Stimulated activated naive B cell treated with anti-CD40 and anti-IgM and Interleukin-4, amounts not matched to agents 10 μg/mL and 1 μg/mL and 100 μg/mL, for 72 hours (primary cell): ENCODE measurements around the gene AP3B1.

Source experiments
- ATAC-seq, 2 donors: fragments of 150-1000 bp; cut with Tn5 transposase; replicated peaks; 2 replicates each; pipeline ENCODE4 v1.10.0; 2021; ENCODE audit warnings: moderate library complexity in 1 of 2
- DNase-seq: peaks from one replicate; pipeline ENCODE4 v3.0.0; 2021
- H3K27ac Mint-ChIP-seq: one replicate; pipeline ENCODE4 v1.8.0; 2022; ENCODE audit warnings: mild to moderate bottlenecking, mixed read lengths
- H3K27me3 Mint-ChIP-seq, 2 donors: one replicate each; pipeline ENCODE4 v1.8.0; 2022; ENCODE audit warnings: mixed read lengths in 2 of 2
- H3K36me3 Mint-ChIP-seq, 2 donors: one replicate each; pipeline ENCODE4 v1.8.0; 2022; ENCODE audit warnings: mixed read lengths in 2 of 2, mild to moderate bottlenecking in 1 of 2
- H3K4me1 Mint-ChIP-seq, 2 donors: one replicate each; pipeline ENCODE4 v1.8.0; 2022; ENCODE audit warnings: mixed read lengths in 2 of 2, mild to moderate bottlenecking in 1 of 2
- H3K4me3 Mint-ChIP-seq, 2 donors: one replicate each; pipeline ENCODE4 v1.8.0; 2022; ENCODE audit warnings: mild to moderate bottlenecking in 2 of 2, mixed read lengths in 2 of 2, moderate library complexity in 1 of 2
- H3K9me3 Mint-ChIP-seq, 2 donors: one replicate each; pipeline ENCODE4 v1.8.0; 2022; ENCODE audit warnings: mixed read lengths in 2 of 2, mild to moderate bottlenecking in 1 of 2

The AP3B1 gene

DNA sequence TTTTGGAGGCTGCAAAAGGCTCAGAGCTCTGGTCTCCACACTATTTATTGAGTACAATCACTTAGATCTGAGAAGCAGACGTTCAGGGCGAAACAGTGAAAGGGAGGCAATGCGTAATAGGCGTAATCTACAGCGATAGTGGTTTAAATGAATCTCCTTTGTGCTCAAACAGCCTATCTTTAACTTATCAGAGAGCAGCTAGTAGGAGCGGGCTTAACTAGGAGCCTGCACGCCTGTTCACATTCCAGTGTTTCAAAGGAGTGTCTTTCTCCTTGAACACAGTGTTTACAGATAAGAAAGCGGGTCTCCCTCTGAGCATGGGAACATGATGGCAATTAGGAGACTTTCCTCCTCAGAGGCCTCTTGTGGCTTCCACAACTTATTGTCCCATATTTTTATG is 49.4 kb downstream of the AP3B1 start:
- ATAC-seq (no peak), DNase-seq (no peak)
- Mint-ChIP-seq H3K4me3 (no peak overlapping the region), H3K27ac (no peak overlapping the region), H3K27me3 (no peaks in the 10 kb centered on the region), H3K9me3 (no peaks in the 10 kb centered on the region), H3K36me3 (peaks cover 15 to 18% of the 10 kb centered on the region in 2 donors), H3K4me1 (peaks cover 0 to 4% of the 10 kb centered on the region in 2 donors)

DNA sequence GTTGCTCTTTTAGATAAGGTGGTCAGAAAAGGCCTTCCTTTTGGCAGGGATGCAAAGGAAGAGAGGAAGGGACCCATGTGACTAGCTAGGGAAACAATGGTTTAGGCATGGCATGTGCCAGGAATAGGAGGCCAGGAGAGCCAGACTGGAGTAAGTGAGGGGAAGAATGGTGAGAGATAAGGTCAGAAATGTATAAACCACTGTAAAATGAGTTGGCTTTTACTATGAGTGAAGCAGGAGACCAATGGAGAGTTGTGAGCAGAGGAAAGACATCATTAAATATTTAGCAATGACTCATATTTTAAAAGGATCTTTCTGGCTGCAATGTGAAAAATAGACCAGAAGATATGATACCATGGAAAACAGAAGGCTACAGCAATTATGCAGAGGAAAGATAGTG is 50.9 kb downstream of the AP3B1 start:
- Mint-ChIP-seq H3K27ac (no peak overlapping the region), H3K4me1 (peaks cover 0 to 4% of the 10 kb centered on the region in 2 donors), H3K4me3 (no peak overlapping the region), H3K27me3 (no peaks in the 10 kb centered on the region), H3K36me3 (peaks cover 15 to 17% of the 10 kb centered on the region in 2 donors), H3K9me3 (no peaks in the 10 kb centered on the region)
- ATAC-seq (no peak), DNase-seq (no peak)

DNA sequence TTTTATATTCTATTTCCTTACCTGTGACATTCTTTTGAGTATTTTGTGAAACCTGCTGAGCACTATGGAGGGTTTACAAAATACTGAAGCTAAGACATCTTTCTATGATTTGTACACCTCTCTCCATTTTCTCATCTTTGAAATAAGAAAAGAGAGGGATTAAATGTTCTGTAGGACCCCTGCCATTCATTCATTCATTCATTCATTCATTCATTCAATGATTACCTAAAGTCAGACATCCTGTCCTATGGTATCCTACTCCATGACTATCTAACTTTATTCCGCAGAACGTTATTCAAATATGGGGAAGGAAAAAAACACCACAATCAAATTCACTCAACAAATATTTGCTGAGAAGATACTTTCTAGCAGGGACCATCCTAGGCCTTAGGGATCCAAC is 51.4 kb downstream of the AP3B1 start:
- Mint-ChIP-seq H3K27ac (no peak overlapping the region), H3K27me3 (no peaks in the 10 kb centered on the region), H3K4me1 (peaks cover 0 to 4% of the 10 kb centered on the region in 2 donors), H3K36me3 (peaks cover 15 to 18% of the 10 kb centered on the region in 2 donors), H3K9me3 (no peaks in the 10 kb centered on the region), H3K4me3 (no peak overlapping the region)
- ATAC-seq (no peak), DNase-seq (no peak)

DNA sequence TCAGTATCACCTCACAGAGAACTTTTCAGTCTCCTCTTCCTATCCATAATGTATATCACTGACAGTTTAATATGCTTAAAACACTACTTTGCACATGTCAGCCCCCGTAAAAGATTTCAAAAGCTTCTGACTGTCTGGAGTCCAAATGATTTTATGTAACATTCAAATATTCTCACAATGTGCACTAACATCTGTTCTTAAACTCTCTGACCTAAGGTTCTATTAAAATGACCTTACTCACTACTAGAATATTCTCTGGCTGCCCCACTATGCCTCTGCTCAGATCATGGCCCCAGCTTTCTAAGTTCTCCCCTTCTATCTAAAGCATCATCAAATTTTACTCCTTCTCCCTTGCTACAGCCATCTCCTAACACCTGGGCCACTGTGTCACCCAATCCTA is 52.5 kb downstream of the AP3B1 start:
- no peaks in the 10 kb centered on the region for H3K27me3 Mint-ChIP-seq
- peaks cover 13 to 18% of the 10 kb centered on the region in 2 donors for H3K36me3 Mint-ChIP-seq
- no peaks in the 10 kb centered on the region for H3K9me3 Mint-ChIP-seq
- DNase-seq (no peak), ATAC-seq (no peak)
- H3K4me1 Mint-ChIP-seq = peaks cover 0 to 4% of the 10 kb centered on the region in 2 donors
- H3K4me3 Mint-ChIP-seq = no peak overlapping the region
- H3K27ac Mint-ChIP-seq = no peak overlapping the region

DNA sequence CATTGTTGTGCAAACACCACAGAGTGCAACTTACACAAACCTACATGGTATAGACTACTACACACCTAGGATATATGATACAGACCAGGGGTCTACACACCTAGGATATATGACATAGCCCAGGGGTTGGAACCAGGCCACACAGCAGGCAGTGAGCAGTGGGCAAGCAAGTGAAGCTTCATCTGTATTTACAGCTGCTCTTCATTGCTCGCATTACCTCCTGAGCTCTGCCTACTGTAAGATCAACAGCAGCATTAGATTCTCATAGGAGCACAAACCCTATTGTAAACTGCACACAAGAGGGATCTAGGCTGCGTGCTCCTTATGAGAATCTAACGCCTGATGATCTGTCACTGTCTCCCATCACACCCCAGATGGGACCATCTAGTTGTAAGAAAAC is 56.6 kb downstream of the AP3B1 start:
- no peaks in the 10 kb centered on the region for H3K9me3 Mint-ChIP-seq
- no peak overlapping the region for H3K27ac Mint-ChIP-seq
- H3K36me3 Mint-ChIP-seq = peaks cover 7 to 14% of the 10 kb centered on the region in 2 donors
- H3K4me3 Mint-ChIP-seq = no peak overlapping the region
- no peak for ATAC-seq
- DNase-seq = no peak
- no peaks in the 10 kb centered on the region for H3K27me3 Mint-ChIP-seq
- peaks cover 0 to 4% of the 10 kb centered on the region in 2 donors for H3K4me1 Mint-ChIP-seq

DNA sequence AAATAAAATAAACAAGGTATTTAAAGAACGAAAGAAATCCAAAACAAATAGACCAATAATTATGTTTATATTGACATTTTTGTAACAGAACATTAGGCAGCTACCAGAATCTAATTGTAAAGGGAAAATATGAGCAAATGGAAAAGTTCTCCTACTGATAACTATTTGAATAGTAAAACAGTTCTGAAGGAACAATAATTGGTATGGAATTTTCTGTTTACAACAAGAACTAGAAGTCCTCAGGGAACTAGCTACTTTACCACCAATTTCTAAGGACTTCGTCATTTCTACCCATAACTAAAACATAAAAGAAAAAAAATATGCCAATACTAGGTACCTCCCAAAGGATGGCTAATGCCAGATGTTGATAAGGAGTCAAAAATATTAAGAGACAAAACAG is 58.5 kb downstream of the AP3B1 start:
- Mint-ChIP-seq H3K4me1 (peaks cover 0 to 4% of the 10 kb centered on the region in 2 donors), H3K27me3 (no peaks in the 10 kb centered on the region), H3K4me3 (no peak overlapping the region), H3K27ac (no peak overlapping the region), H3K9me3 (no peaks in the 10 kb centered on the region), H3K36me3 (peaks cover 9 to 14% of the 10 kb centered on the region in 2 donors)
- DNase-seq (no peak), ATAC-seq (no peak)

DNA sequence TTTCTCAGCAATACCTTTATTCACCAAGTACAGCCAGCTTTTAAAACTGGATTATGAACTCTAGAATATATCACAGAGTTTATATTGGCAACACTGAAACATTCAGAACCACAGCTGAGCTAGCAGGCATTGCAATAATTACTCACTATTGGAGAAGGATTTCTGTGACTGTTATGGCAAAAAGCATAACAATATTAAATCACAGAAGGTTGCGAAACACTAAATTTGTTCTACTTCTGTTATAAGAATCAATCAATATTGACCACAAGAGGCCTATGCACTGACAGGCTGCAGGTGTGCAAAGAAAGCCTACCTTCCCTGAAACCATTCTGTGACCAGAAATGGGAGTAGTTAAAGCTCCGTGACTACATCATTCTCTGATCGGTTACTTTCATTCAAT is 59.2 kb downstream of the AP3B1 start:
- Mint-ChIP-seq H3K9me3 (no peaks in the 10 kb centered on the region), H3K4me1 (peaks cover 0 to 4% of the 10 kb centered on the region in 2 donors), H3K27me3 (no peaks in the 10 kb centered on the region), H3K36me3 (peaks cover 12% of the 10 kb centered on the region in 2 donors), H3K4me3 (no peak overlapping the region), H3K27ac (no peak overlapping the region)
- ATAC-seq (no peak), DNase-seq (no peak)

DNA sequence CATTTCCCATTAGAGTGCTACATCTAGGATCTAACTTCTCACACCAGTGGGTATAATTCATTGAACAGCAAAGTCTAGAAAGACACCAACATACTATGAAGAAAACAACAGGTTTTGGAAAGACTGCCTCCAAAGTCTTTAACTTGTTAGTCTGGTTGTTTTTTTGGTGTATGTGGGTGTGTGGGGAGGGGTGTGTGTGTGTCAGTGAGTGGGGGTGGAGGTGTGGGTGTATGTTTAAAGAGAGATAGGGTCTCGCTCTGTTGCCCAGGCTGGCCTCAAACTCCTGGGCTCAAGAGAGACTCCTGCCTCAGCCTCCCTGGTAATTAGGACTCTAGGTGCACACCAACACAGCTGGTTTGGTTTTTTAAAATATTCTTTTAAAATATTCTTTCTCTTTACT is 59.7 kb downstream of the AP3B1 start:
- no peak for DNase-seq
- H3K27me3 Mint-ChIP-seq = no peaks in the 10 kb centered on the region
- peaks cover 0 to 4% of the 10 kb centered on the region in 2 donors for H3K4me1 Mint-ChIP-seq
- no peaks in the 10 kb centered on the region for H3K9me3 Mint-ChIP-seq
- no peak overlapping the region for H3K27ac Mint-ChIP-seq
- H3K36me3 Mint-ChIP-seq = peaks cover 9% of the 10 kb centered on the region in 2 donors
- ATAC-seq = no peak
- no peak overlapping the region for H3K4me3 Mint-ChIP-seq

DNA sequence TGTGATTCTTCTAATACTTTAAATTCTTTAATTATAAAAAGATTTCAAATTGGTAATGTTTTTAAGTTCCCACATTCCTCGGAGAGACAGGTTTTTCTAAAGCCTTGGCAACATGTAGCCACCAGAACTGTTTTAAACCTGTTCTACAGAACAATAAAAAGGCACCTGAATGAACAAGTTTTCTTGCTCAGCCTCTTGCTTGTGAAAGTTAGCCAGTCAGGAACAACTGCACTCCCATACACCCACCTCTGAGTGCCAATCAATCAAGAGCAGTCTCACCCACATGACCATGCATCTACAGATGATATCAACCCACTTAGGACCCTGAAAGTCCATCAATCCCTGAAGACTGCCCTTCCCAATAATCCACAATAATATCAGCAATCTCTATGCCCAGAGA is 62.3 kb downstream of the AP3B1 start:
- H3K9me3 Mint-ChIP-seq = no peaks in the 10 kb centered on the region
- H3K27me3 Mint-ChIP-seq = no peaks in the 10 kb centered on the region
- peaks cover 4 to 5% of the 10 kb centered on the region in 2 donors for H3K36me3 Mint-ChIP-seq
- no peak for DNase-seq
- H3K4me3 Mint-ChIP-seq = no peak overlapping the region
- peaks cover 0 to 4% of the 10 kb centered on the region in 2 donors for H3K4me1 Mint-ChIP-seq
- ATAC-seq = no peak
- H3K27ac Mint-ChIP-seq = no peak overlapping the region

DNA sequence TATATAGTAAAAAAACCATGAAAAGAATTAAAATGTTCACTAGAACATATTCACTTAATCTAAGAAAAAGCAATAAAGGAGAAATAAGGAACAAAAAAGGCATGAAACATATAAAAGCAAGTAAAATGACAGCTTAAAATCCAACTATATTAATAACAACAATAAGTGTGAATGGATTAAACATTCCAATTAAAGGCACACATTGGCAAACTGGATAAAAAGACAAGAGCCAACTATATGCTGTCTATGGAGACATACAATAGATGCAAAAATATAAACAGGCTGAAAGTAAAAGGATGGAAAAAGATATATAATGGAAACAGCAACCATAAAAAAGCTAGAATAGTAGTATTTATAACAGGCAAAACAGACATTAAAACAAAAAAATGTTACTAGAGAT is 70.1 kb downstream of the AP3B1 start:
- no peaks in the 10 kb centered on the region for H3K27me3 Mint-ChIP-seq
- no peaks in the 10 kb centered on the region for H3K9me3 Mint-ChIP-seq
- H3K36me3 Mint-ChIP-seq = peaks cover 15 to 21% of the 10 kb centered on the region in 2 donors

DNA sequence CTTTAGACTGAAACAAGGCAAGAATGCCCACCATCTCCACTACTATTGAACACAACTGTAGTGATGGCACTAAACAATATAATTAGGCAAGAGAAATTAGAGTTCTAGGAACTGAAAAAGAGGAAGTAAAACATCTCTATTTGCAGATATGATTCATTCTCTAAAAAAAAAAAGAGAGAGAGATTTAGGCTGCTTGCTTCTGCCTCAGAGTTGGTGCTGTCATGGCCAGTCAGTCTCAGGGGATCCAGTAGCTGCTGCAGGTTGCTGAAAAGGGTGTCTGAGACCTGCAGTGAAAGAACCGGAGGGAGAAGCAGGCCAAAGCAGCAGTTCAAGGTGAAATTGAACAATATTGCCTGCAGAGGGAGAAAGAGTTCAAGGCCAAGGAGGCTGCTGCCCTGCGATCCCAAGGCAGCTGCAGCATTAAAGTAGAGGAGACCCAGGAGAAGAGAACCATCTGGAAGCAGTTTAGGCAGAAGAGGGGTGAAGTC is 72.5 kb downstream of the AP3B1 start:
- no peaks in the 10 kb centered on the region for H3K9me3 Mint-ChIP-seq
- peak overlapping the region; percentile 27 to 32 for H3K4me3 Mint-ChIP-seq
- peaks cover 15 to 26% of the 10 kb centered on the region in 2 donors for H3K4me1 Mint-ChIP-seq
- no peaks in the 10 kb centered on the region for H3K27me3 Mint-ChIP-seq
- peak; percentile 80 for DNase-seq
- H3K36me3 Mint-ChIP-seq = peaks cover 15 to 21% of the 10 kb centered on the region in 2 donors
- ATAC-seq = peak; percentile 100
- H3K27ac Mint-ChIP-seq = peak overlapping the region; percentile 85

More for the DNA sequence above, 70.1 kb downstream of the AP3B1 start:
- Mint-ChIP-seq H3K4me1 (peaks cover 15 to 26% of the 10 kb centered on the region in 2 donors), H3K27ac (no peak overlapping the region), H3K4me3 (no peak overlapping the region)
- ATAC-seq (no peak), DNase-seq (no peak)

DNA sequence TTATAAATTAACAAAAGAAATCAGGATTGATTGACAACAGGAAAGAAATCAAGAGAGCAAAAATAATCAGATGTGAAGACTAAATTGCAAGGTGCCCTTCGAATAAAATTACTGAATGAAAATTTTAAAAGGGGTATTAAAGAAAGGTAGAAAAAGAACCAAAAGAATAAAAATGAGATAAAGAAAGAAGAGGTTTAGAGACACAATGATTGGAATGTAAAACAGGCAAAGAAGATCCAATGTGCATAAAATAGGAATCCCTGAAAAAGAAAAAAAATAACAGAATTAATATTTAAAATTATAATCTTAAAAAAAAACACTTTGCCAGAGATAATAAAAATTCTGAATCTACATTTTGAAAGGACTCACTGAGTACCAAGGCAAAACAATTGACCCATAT is 73.0 kb downstream of the AP3B1 start:
- peak overlapping the region in 1 of 2 donors; percentile 26 for H3K4me3 Mint-ChIP-seq
- no peaks in the 10 kb centered on the region for H3K27me3 Mint-ChIP-seq
- peak overlapping the region; percentile 67 for H3K27ac Mint-ChIP-seq
- H3K36me3 Mint-ChIP-seq = peaks cover 15 to 21% of the 10 kb centered on the region in 2 donors
- no peak for DNase-seq
- H3K4me1 Mint-ChIP-seq = peaks cover 15 to 26% of the 10 kb centered on the region in 2 donors
- no peaks in the 10 kb centered on the region for H3K9me3 Mint-ChIP-seq
- ATAC-seq = no peak

DNA sequence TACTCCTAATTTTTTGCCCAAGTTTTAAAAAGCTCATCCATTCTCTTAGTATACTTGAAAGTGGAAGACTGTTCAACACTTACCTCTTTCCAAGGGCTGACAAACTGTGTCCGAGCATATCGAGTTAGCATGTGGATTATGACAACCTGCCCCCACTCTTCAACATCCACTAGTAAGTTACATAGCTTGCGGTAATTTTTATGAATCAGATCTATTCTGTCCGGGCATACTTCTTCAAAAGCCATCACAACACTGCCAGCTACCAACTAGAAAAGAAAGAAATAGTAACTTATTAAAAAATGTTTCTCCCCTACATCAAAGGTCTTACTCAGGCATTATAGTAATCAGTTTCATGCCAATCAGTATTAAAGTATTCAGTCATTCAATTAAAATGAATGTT is 78.5 kb downstream of the AP3B1 start:
- Mint-ChIP-seq H3K36me3 (peaks cover 9 to 15% of the 10 kb centered on the region in 2 donors), H3K4me3 (no peak overlapping the region), H3K27ac (no peak overlapping the region), H3K9me3 (no peaks in the 10 kb centered on the region), H3K4me1 (peaks cover 3 to 9% of the 10 kb centered on the region in 2 donors), H3K27me3 (no peaks in the 10 kb centered on the region)
- ATAC-seq = no peak
- DNase-seq = no peak

DNA sequence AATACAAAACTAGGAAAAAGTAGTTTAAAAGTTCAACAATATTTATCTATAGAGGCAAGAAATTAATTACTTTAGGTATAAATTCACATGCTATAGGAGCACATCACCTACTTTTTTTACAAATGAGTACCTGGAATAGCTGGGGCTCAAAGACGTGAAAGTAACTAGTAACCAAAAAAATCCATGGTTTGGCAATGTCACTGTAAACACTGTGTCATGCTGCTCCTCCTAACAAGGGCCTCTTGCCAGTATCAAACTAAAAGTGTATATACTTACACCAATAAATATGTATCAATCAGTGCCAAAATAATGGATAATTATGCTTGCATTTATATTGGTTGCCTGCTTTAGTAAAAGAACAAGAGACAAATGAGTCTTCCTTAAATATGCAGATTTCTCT is 78.9 kb downstream of the AP3B1 start:
- peaks cover 3 to 5% of the 10 kb centered on the region in 2 donors for H3K4me1 Mint-ChIP-seq
- ATAC-seq = no peak
- no peak overlapping the region for H3K27ac Mint-ChIP-seq

DNA sequence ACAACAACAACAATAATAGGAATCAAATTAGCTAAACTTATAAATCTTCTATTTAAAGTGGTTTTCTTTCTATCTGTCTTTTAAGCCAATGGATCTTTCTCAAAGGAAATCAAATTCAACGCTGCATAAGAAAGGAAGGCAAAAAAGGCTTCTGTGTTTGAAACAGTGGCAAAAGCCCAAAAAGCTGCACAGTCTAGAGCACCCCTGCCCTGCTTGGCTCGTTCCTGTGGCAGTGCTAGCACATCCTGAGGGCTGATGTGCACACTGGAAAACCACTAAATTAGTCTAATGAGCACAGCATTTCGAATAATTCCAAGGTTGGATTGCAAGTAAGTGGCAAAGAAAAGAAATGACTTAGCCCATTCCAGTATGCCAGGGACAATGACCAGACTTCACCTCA is 80.7 kb downstream of the AP3B1 start:
- H3K4me3 Mint-ChIP-seq = no peak overlapping the region
- ATAC-seq (no peak), DNase-seq (no peak)
- no peaks in the 10 kb centered on the region for H3K4me1 Mint-ChIP-seq
- H3K27me3 Mint-ChIP-seq = no peaks in the 10 kb centered on the region
- H3K36me3 Mint-ChIP-seq = peaks cover 5 to 12% of the 10 kb centered on the region in 2 donors
- H3K27ac Mint-ChIP-seq = no peak overlapping the region
- no peaks in the 10 kb centered on the region for H3K9me3 Mint-ChIP-seq

More for the DNA sequence above, 78.9 kb downstream of the AP3B1 start:
- no peak overlapping the region for H3K4me3 Mint-ChIP-seq
- no peaks in the 10 kb centered on the region for H3K9me3 Mint-ChIP-seq
- peaks cover 8 to 13% of the 10 kb centered on the region in 2 donors for H3K36me3 Mint-ChIP-seq
- no peak for DNase-seq
- no peaks in the 10 kb centered on the region for H3K27me3 Mint-ChIP-seq

DNA sequence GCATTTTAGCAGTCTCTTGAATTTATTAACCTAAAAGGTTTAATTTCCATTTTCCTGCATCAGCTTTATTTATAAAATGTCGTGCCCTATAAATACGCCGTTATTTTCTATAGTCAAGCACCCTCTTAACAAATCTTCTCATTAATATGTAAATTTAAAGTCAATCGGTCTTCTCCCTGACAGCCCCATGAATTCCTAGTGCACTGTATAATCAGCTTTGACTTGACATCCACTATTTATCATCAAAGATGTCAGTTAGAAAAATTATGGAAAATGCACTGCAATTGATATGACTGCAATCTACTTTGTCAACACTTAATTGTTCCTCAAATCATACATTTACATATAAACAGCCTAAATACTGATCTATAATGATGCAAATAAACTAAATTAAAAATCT is 83.4 kb downstream of the AP3B1 start:
- no peaks in the 10 kb centered on the region for H3K9me3 Mint-ChIP-seq
- H3K4me1 Mint-ChIP-seq = peaks cover 0 to 2% of the 10 kb centered on the region in 2 donors
- H3K36me3 Mint-ChIP-seq = peaks cover 12 to 15% of the 10 kb centered on the region in 2 donors
- no peak overlapping the region for H3K27ac Mint-ChIP-seq
- ATAC-seq (no peak), DNase-seq (no peak)
- no peak overlapping the region for H3K4me3 Mint-ChIP-seq
- no peaks in the 10 kb centered on the region for H3K27me3 Mint-ChIP-seq
